ENCODE data around the gene PRKCH. TPM values are rescaled to one million over a fixed set of nuclear protein-coding genes. Genes with fewer than 3 reads are reported as not detected.

The PRKCH gene
- total RNA-seq, 4 donors from 2014 or later = 15.7 to 74.7 (median 38.4) TPM

DNA sequence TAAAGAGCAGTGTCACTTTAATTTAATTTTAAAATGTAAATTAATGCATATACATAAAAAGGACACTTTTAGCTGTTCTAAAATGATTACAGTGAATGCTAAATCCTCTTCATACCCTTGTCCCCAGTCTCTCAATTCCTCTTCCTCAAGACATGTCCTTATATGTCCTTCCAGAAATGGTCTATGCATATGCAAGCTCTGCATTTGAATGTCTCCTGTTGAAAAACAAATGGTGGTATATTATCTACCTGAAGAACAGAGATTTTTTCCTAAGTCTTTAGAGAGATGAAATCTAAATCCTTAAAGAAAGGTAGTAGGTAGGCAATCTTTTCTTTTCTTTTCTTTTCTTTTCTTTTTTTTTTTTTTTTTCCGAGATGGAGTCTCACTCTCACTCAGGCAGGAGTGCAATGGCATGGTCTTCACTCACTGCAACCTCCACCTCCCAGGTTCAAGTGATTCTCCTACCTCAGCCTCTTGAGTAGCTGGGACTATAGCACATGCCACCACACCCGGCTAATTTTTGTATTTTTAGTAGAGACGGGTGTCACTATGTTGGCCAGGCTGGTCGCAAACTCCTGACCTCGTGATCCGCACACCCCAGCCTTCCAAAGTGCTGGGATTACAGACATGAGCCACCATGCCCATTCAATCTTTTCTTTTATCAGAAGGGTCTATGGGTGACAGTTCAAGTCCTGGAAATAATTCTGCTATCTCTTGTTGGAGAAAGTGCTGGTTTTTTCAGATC lies 180.5 kb downstream of the PRKCH start:
- DNase-seq (ENCODE audit: low spot score) = no peak
- no peak for ATAC-seq (ENCODE audit: low FRiP score)
- no peak for TF ChIP-seq CTCF (IDR thresholded peaks at IDR 0.05)

DNA sequence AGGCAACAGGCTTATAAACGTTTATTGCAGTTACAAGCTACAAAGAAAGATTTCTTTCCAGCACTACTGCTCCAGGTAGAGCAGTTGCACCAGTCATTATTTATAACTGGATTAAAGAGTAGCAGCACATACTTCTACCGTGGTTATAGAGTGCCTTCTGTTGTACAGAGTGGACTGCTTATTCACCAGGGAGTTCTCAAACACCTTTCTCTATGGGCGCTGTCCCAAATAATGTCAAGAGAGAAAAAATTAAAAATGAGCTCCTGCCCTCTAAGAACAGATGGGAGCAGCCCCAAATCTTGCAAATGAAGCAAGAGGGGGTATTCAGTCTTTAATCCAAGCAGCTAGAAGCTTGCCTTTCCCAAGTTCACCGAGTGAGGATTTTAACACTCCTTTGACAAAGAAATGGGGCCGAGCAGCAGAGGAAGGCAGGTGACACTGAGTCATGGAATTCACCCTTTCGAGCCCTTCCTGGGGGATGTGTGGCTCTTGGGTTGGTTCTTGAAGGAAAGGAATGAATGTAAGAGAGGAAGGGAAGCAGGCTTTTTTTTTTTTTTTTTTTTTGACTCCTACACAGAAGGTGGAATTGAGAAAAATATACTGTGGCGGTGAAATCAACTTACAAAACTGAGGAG lies 181.2 kb downstream of the PRKCH start:
- TF ChIP-seq CTCF (IDR thresholded peaks at IDR 0.05) = no peak
- DNase-seq (ENCODE audit: low spot score) (no peak), ATAC-seq (ENCODE audit: low FRiP score) (no peak)

DNA sequence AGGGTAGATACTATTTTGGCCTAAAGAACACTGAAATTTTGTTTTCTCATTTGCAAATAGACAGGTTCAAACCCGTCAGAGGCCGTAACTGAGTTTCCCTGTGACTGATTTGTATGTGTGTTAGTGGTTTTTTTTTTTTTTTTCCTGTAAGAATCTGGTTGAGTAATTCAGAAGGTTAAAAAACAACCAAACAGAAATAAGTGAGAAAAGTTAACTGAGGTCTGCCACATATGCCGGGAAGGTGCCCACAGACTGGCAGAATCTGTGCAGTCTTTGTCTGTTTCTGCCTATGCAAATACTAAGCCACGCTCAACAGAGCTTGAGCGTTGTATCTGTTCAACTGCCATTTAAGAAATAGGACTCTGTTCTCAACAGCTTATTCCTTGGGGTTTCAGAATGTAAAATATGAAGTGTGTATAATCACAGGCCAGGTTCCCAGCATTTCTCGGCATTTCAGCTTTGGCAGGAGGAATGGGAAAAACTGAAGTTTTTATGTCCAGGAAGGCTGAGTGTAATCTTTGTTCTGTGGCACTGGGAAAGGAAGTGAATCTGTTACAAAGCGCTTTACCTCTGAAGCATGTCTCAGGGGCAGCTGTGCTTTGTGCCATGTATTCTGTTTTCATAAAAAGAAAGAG lies 181.9 kb downstream of the PRKCH start:
- no peak for TF ChIP-seq CTCF (IDR thresholded peaks at IDR 0.05)
- DNase-seq (ENCODE audit: low spot score) (no peak), ATAC-seq (ENCODE audit: low FRiP score) (no peak)

DNA sequence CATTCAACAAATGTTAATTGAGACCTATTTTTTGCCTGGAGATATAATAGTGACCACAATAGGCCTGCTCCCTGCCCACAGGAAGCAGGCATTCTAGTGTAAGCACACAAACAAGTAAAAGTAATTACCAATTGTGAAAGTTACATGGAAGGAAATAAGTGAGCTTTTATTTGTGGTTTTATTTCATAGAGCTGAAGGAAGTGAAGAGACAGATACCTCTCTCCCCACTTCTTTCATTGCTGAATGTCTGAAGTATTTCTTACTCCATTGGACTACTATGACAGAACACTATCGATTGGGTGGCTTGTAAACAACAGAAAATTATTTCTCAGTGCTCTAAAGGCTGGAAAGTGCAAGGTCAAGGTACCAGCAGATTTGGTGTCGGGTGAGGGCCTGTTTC lies 183.5 kb downstream of the PRKCH start:
- no peak for TF ChIP-seq CTCF (IDR thresholded peaks at IDR 0.05)
- ATAC-seq (ENCODE audit: low FRiP score) = no peak
- no peak for DNase-seq (ENCODE audit: low spot score)

DNA sequence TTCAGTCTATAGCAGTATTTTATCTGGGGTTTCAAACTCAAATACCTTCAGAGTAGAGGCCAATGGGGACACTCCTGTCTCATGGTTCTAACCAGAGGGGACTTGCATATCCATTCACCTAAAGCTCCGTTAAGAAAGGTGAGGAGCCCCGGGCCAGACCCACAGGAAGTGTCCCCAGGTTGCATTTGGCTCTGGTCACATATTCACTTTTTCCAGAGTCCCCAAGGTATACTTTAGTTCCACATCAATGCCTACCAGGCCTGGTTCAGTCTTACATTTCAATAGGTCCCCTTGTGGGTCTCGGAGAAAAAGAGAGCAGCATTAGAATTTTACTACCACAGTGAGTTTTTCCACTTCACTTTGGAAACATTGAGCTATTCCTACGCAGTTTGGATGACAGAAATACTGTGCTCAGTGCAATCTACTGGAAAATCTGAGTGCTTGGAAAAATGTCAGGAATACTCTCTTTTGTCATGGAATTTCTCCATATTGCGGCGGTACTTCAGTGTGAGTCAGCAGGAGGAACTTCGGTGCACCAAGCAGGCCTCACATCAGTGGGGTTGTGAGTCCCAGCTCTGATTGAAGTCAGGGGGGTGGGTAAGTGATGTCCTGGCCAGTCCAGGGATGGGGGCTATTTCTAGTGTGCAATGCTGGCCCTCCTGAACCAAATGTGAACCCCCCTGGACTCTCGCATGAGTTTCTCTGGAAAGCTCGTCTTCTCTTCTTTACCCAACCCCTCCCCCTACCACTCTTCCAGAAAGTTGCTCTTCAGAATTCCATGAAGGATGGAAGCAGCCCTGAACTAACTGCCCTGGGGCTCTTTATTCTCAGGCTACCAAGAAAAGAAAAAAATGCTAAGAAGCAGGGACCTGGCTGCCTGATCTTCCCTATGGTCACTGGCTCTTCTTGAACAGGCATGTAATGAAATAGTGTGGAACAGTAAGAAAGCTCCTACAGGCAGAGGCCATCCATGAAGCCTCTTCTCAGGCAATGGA lies 184.7 kb downstream of the PRKCH start:
- no peak for DNase-seq (ENCODE audit: low spot score)
- ATAC-seq (ENCODE audit: low FRiP score) = no peak
- TF ChIP-seq CTCF (IDR thresholded peaks at IDR 0.05) = no peak

GRCh38 chr14:61508526-61508925 lies 187.1 kb downstream of the PRKCH start:
- no peak for DNase-seq (ENCODE audit: low spot score)
- no peak for TF ChIP-seq CTCF (IDR thresholded peaks at IDR 0.05)
- ATAC-seq (ENCODE audit: low FRiP score) = no peak
